ENCODE results near the gene NTMT1.

The NTMT1 gene

DNA sequence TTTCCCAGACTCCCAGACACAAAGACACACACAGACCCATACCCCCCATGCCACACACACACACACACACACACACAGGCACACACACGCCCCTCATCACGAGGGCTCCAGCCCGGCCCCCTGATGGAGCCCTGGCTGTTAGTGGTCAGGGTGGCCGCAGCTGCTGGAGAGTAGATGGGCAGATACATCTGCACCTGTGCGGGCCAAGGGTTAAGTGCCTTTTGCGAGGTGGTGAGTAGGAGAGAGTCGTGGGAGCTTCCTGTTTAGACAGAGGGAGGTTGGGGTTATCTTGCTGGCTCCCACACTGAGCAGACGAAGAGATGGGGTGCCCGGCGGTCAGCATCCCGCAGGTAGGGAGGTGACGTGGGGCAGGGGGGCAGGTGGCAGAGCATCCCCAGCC lies 47.6 kb downstream of the NTMT1 start:
- TF ChIP-seq GATA2 (IDR thresholded peaks at IDR 0.05; ENCODE audit: low read depth, low read length) (peak; percentile 23; the same call in 1 of the 2 replicates), GATA3 (IDR thresholded peaks at IDR 0.05; ENCODE audit: low read depth, low read length) (no peak)

DNA sequence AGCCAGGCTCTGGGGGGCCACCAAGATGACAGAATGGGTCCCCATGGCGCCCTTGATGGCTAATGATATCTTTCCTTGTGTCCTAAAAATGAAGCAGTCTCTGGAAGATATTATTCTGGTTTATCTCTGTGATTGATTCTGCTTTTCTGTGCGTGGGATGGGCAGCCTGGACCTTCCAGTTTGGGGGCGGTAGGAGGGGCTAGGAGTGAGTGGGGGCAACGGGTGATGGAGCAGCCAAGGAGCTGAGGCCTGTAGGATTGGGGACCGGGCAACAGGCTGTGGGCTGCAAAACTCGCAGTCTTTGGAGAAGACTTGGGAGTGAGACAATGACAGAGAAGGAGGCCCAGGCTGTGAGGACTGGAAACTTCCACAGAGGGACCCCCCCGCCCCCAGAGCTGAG lies 48.3 kb downstream of the NTMT1 start:
- TF ChIP-seq GATA2 (IDR thresholded peaks at IDR 0.05; ENCODE audit: low read depth, low read length) = no peak

DNA sequence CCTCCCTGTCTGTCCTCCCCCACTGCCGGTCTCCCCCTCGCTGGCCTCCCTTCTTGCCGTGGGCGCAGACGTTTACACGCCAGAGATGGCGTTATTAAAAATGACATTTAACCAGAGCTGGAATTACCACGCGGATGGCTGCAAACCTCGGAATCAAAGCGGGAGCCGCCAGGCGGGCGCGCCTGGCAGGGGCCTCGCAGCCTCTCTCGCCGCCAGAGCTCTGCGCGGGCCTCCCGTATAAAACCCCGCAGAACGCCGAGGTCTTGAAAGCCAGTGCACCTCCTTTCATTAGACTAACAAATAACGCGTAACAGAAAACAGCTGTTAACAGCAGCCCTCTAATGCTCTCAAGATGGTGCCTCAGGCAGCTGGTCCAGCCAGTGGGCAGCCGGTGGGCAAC lies 49.7 kb downstream of the NTMT1 start:
- TF ChIP-seq GATA2 (IDR thresholded peaks at IDR 0.05; ENCODE audit: low read depth, low read length) (no peak), GATA3 (IDR thresholded peaks at IDR 0.05; ENCODE audit: low read depth, low read length) (no peak)

DNA sequence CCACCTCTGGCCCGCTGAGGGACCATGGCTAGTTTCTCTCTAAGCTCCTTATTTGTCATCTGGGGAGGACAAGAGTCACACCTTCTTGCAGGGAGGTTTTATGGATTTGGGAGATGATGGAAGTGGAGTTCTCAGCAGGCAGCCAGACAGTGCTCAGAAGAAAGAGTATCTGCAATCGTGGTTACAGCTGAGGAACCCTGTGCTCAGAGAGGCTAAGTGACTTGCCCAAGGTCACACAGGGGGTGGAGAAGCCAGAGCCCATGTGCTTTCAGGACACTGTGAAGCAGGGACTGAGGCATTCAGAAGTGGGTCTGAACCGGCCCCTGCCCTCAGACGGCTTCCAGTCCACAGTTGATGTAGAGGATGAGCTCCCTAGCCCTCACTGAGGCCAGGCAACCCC lies 50.3 kb downstream of the NTMT1 start:
- TF ChIP-seq GATA3 (IDR thresholded peaks at IDR 0.05; ENCODE audit: low read depth, low read length) (no peak), GATA2 (IDR thresholded peaks at IDR 0.05; ENCODE audit: low read depth, low read length) (no peak)

DNA sequence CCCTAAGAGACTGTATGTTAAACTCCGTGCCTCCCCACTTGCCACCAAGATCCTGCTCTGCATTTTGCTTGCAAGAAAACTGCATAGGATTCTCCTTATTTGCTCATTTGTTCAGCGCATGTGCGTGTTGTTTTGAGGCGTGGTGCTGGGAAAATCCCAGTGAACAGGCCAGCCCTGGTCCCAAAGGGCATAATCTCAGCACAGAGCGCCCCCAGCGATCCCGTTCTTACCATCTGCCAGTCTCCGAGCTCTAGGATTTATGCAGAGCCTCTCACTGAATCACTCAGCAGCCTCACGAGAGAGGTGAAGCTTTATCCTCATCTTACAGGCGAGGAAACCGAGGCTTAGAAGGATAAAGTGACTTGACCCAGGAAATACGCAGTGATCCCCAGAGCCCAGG lies 51.0 kb downstream of the NTMT1 start:
- TF ChIP-seq GATA2 (IDR thresholded peaks at IDR 0.05; ENCODE audit: low read depth, low read length) = no peak
- TF ChIP-seq GATA3 (IDR thresholded peaks at IDR 0.05; ENCODE audit: low read depth, low read length) = no peak

GRCh38 chr9:129677456-129677855 lies 51.5 kb downstream of the NTMT1 start:
- no peak for TF ChIP-seq GATA3 (IDR thresholded peaks at IDR 0.05; ENCODE audit: low read depth, low read length)

DNA sequence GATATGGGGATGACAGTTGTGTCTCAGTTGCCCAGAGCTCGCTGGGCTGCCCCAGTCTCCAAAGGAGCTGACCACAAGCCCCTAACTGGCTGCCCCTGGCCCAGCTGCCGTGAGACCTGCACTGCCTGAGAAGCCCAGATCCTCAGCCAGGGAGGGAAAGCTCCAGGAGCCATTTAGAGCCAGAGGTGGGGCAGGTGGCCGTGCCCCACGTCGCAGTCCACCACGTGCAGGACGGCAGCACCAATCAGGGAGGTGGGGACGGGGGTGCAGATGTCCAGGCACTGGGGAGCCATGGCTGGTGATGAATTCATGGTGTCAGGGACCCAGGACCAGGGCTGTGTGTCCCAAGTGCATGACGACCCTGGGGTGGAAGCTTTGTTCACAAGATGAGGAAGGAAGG lies 52.9 kb downstream of the NTMT1 start:
- no peak for TF ChIP-seq GATA3 (IDR thresholded peaks at IDR 0.05; ENCODE audit: low read depth, low read length)
- TF ChIP-seq GATA2 (IDR thresholded peaks at IDR 0.05; ENCODE audit: low read depth, low read length) = no peak

GRCh38 chr9:129679537-129679936 lies 53.6 kb downstream of the NTMT1 start:
- TF ChIP-seq GATA2 (IDR thresholded peaks at IDR 0.05; ENCODE audit: low read depth, low read length) (no peak), GATA3 (IDR thresholded peaks at IDR 0.05; ENCODE audit: low read depth, low read length) (no peak)

DNA sequence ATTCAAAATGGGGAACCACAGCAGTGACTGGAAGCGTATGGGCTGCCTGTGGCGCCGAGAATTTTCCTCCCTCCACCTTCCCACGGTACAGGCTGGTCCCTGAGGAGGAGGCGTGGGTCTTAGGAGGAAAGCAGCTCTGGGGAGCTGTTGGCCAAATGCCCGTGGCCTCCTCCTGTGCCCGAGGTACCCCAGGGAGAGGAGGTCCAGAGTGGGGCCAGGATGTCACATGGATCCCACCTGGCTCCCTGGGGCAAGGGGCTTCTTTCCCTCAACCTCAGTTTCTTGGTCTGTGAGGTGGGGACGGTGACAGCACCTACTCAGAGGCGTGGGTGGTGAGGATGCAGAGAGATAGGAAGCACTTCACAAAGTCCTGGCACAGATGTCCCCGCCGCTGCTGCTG lies 56.0 kb downstream of the NTMT1 start:
- TF ChIP-seq GATA2 (IDR thresholded peaks at IDR 0.05; ENCODE audit: low read depth, low read length) = no peak
- no peak for TF ChIP-seq GATA3 (IDR thresholded peaks at IDR 0.05; ENCODE audit: low read depth, low read length)

- TF ChIP-seq GATA3 (IDR thresholded peaks at IDR 0.05; ENCODE audit: low read depth, low read length) = no peak
- TF ChIP-seq GATA2 (IDR thresholded peaks at IDR 0.05; ENCODE audit: low read depth, low read length) = no peak
Measured at GRCh38 chr9:129682381-129682780, 56.4 kb downstream of the NTMT1 start.

- TF ChIP-seq GATA3 (IDR thresholded peaks at IDR 0.05; ENCODE audit: low read depth, low read length) (no peak), GATA2 (IDR thresholded peaks at IDR 0.05; ENCODE audit: low read depth, low read length) (no peak)
Measured at GRCh38 chr9:129685220-129685932, 59.4 kb downstream of the NTMT1 start.

Data from SH-SY5Y (cell line).